ENCODE results near the gene CSRP1. TPM values are rescaled to one million over a fixed set of nuclear protein-coding genes. Genes with fewer than 3 reads are reported as not detected.

The CSRP1 gene
- total and polyA plus RNA-seq, 2 donors from 2014 or later, result 211 to 236 TPM

- intact Hi-C loops (cut with DNase I), result no loop called here
- Histone ChIP-seq H3K36me3 (ENCODE audit: control insufficient read depth in 2 of 3, insufficient read depth in 3 of 3, low read length in 3 of 3) (no peaks in the 10 kb centered on the region), H3K9ac (ENCODE audit: low read length in 3 of 3) (peak within 1 kb of the TSS; percentile 29 to 55 (median 51)), H3K4me1 (ENCODE audit: control insufficient read depth in 2 of 3, insufficient read depth in 2 of 3, low read depth in 1 of 3, low read length in 3 of 3) (peaks cover 0 to 8% (median 0%) of the 10 kb centered on the region in 3 donors), H3K27ac (ENCODE audit: low read depth in 2 of 2, low read length in 2 of 2) (peak within 1 kb of the TSS; percentile 60 to 66), H3K27me3 (ENCODE audit: control insufficient read depth, insufficient read depth, low read length) (no peaks in the 10 kb centered on the region), H3K4me3 (ENCODE audit: low read length in 3 of 3) (peak within 1 kb of the TSS; percentile 47 to 74 (median 66)), H3K9me3 (ENCODE audit: control insufficient read depth in 2 of 3, insufficient read depth in 1 of 3, low read length in 3 of 3) (no peaks in the 10 kb centered on the region)
- no peak for FAIRE-seq
- TF ChIP-seq, protein P1, sequence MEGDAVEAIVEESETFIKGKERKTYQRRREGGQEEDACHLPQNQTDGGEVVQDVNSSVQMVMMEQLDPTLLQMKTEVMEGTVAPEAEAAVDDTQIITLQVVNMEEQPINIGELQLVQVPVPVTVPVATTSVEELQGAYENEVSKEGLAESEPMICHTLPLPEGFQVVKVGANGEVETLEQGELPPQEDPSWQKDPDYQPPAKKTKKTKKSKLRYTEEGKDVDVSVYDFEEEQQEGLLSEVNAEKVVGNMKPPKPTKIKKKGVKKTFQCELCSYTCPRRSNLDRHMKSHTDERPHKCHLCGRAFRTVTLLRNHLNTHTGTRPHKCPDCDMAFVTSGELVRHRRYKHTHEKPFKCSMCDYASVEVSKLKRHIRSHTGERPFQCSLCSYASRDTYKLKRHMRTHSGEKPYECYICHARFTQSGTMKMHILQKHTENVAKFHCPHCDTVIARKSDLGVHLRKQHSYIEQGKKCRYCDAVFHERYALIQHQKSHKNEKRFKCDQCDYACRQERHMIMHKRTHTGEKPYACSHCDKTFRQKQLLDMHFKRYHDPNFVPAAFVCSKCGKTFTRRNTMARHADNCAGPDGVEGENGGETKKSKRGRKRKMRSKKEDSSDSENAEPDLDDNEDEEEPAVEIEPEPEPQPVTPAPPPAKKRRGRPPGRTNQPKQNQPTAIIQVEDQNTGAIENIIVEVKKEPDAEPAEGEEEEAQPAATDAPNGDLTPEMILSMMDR (IDR thresholded peaks at IDR 0.05; ENCODE audit: borderline replicate concordance, extremely low read depth, insufficient read depth), result no peak
- peak; percentile 80 to 89 (median 86) for DNase-seq
Measured at GRCh38 chr1:201538612-201539551, 32.0 kb upstream of the CSRP1 start, which contains the start of gene NAV1. TSS of gene NAV1 (plus strand) at chr1:201539127. CDS start at chr1:201622885, 83,758 bp downstream.

DNA sequence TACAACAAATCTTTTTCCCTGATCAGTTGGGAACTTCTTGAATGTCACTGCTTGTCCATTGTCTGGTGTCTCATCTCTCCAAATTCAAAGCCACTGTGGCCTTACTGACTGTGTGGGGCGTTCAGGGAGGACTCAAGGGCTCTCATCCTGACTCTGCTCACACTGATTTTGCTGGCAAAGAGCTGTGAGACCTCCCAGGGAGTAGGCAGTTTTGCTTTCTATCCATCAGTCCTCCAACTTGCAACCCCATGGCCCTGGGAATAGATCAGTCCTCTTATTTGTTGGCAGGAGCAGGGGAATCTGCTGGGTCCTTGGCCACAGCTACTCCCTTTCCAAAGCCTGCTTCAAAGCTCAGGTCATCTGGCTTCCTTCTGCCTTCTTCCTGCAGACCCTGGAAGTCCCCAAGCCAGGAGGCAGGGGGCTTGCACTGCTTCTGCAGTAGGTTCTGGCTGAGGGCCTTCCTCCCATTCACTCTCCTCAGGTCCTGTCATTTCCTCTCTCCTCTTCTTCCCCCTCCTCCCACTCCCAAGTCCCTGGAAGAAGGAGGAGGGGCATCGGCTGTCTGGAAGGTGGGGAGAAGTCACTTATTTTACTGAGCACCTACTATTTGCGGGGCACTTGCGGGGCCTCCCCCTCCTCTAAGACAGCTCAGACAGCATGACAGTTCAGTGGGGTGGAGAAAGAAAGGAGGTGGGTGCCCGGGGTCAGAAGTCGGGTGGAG lies 31.1 kb upstream of the CSRP1 start:
- Histone ChIP-seq H3K27ac (ENCODE audit: low read depth in 2 of 2, low read length in 2 of 2) (peak overlapping the region in 1 of 2 donors; percentile 16), H3K9ac (ENCODE audit: low read length in 3 of 3) (no peak overlapping the region), H3K4me1 (ENCODE audit: control insufficient read depth in 2 of 3, insufficient read depth in 2 of 3, low read depth in 1 of 3, low read length in 3 of 3) (peaks cover 0 to 8% (median 0%) of the 10 kb centered on the region in 3 donors), H3K4me3 (ENCODE audit: low read length in 3 of 3) (peak overlapping the region; percentile 39 to 66 (median 57)), H3K9me3 (ENCODE audit: control insufficient read depth in 2 of 3, insufficient read depth in 1 of 3, low read length in 3 of 3) (no peaks in the 10 kb centered on the region), H3K36me3 (ENCODE audit: control insufficient read depth in 2 of 3, insufficient read depth in 3 of 3, low read length in 3 of 3) (no peaks in the 10 kb centered on the region), H3K27me3 (ENCODE audit: control insufficient read depth, insufficient read depth, low read length) (no peaks in the 10 kb centered on the region)
- TF ChIP-seq, protein P1 (IDR thresholded peaks at IDR 0.05; ENCODE audit: borderline replicate concordance, extremely low read depth, insufficient read depth), result no peak
- FAIRE-seq (no peak), DNase-seq (peak in 1 of 5 donors; percentile 57)
- intact Hi-C loops (cut with DNase I), result no loop called here

- H3K36me3 ChIP-seq (ENCODE audit: control insufficient read depth in 2 of 3, insufficient read depth in 3 of 3, low read length in 3 of 3), result no peaks in the 10 kb centered on the region
- TF ChIP-seq, protein P1 (IDR thresholded peaks at IDR 0.05; ENCODE audit: borderline replicate concordance, extremely low read depth, insufficient read depth), result no peak
- H3K4me1 ChIP-seq (ENCODE audit: control insufficient read depth in 2 of 3, insufficient read depth in 2 of 3, low read depth in 1 of 3, low read length in 3 of 3), result peaks cover 0 to 8% (median 0%) of the 10 kb centered on the region in 3 donors
- H3K4me3 ChIP-seq (ENCODE audit: low read length in 3 of 3), result no peak overlapping the region
- no peaks in the 10 kb centered on the region for H3K27me3 ChIP-seq (ENCODE audit: control insufficient read depth, insufficient read depth, low read length)
- FAIRE-seq (no peak), DNase-seq (no peak)
- no peak overlapping the region for H3K9ac ChIP-seq (ENCODE audit: low read length in 3 of 3)
- peak overlapping the region in 1 of 2 donors; percentile 16 for H3K27ac ChIP-seq (ENCODE audit: low read depth in 2 of 2, low read length in 2 of 2)
- intact Hi-C loops (cut with DNase I), result no loop called here
- H3K9me3 ChIP-seq (ENCODE audit: control insufficient read depth in 2 of 3, insufficient read depth in 1 of 3, low read length in 3 of 3), result no peaks in the 10 kb centered on the region
Measured at GRCh38 chr1:201537467-201537866, 30.5 kb upstream of the CSRP1 start.
